SH-SY5Y (cell line): ENCODE measurements around the gene PAQR5.

ENCODE experiments used
- GATA2 ChIP-seq: IDR thresholded peaks from 2 replicates; pipeline ENCODE4 v1.6.1; 2011; ENCODE audit warnings: mild to moderate bottlenecking, low read depth, low read length
- GATA3 ChIP-seq: IDR thresholded peaks from 2 replicates; pipeline ENCODE4 v1.6.1; 2011; ENCODE audit warnings: low read depth, mild to moderate bottlenecking, low read length, moderate library complexity

The PAQR5 gene

GRCh38 chr15:69424001-69424400 lies 125.3 kb downstream of the PAQR5 start:
- TF ChIP-seq GATA3, result no peak
- TF ChIP-seq GATA2, result no peak

GRCh38 chr15:69424748-69425413 lies 126.2 kb downstream of the PAQR5 start:
- TF ChIP-seq GATA3, result no peak
- TF ChIP-seq GATA2, result no peak

- TF ChIP-seq GATA2, result no peak
- TF ChIP-seq GATA3, result no peak
These were observed 135.1 kb downstream of the PAQR5 start for GRCh38 chr15:69433831-69434230.

- TF ChIP-seq GATA3 (no peak), GATA2 (no peak)
These were observed 135.5 kb downstream of the PAQR5 start for GRCh38 chr15:69434238-69434637.

GRCh38 chr15:69434679-69435078 lies 136.0 kb downstream of the PAQR5 start:
- TF ChIP-seq GATA3, result no peak
- TF ChIP-seq GATA2, result no peak

GRCh38 chr15:69435985-69436384 lies 137.3 kb downstream of the PAQR5 start:
- TF ChIP-seq GATA3 (no peak), GATA2 (no peak)

- TF ChIP-seq GATA2 (no peak), GATA3 (no peak)
These were observed 138.2 kb downstream of the PAQR5 start for GRCh38 chr15:69436951-69437350.

- TF ChIP-seq GATA2 (no peak), GATA3 (no peak)
These were observed 140.9 kb downstream of the PAQR5 start for GRCh38 chr15:69439623-69440022.

GRCh38 chr15:69443032-69443611 lies 144.4 kb downstream of the PAQR5 start:
- TF ChIP-seq GATA2 (no peak), GATA3 (no peak)

- no peak for TF ChIP-seq GATA2
- no peak for TF ChIP-seq GATA3
These were observed 146.0 kb downstream of the PAQR5 start for GRCh38 chr15:69444686-69445085.

- TF ChIP-seq GATA2 (no peak), GATA3 (no peak)
These were observed 148.2 kb downstream of the PAQR5 start for GRCh38 chr15:69446953-69447352.

GRCh38 chr15:69450968-69451695 lies 152.4 kb downstream of the PAQR5 start:
- TF ChIP-seq GATA2 (no peak), GATA3 (no peak)

- no peak for TF ChIP-seq GATA3
- TF ChIP-seq GATA2, result peak; percentile 25; the same call in 1 of the 2 replicates
These were observed 153.4 kb downstream of the PAQR5 start for GRCh38 chr15:69451951-69452691.
